IMR-90 (cell line): ENCODE data around the gene PTPRK. TPM values are rescaled to one million over a fixed set of nuclear protein-coding genes. Genes with fewer than 3 reads are reported as not detected.

Experiments used
- ATAC-seq: fragments of 200-7000 bp; cut with Tn5 transposase; 2 replicates; pipeline ENCODE4 v1.9.1; 2020; ENCODE audit warnings: low read depth, mild to moderate bottlenecking, moderate library complexity
- BruUV-seq: library from RNA; stranded (reverse); fragments of 400-500 nt; replicated peaks from 2 replicates; lab custom pipeline; 2021; lab: Mats Ljungman, UMichigan
- CTCF ChIA-PET: fragments of 300-600 bp; formaldehyde crosslinking; extraction: SDS; loops from one replicate; lab custom pipeline; 2021; ENCODE audit warnings: antibody characterized with exemption; lab: Yijun Ruan, JAX
- POLR2A ChIA-PET: fragments of 300-600 bp; sonication (Branson Sonifier 250); formaldehyde crosslinking; loops from one replicate; lab custom pipeline; 2022; ENCODE audit warnings: antibody characterized with exemption; ENCODE audit not compliant: unreplicated experiment; lab: Charles Lee
- DNase-seq: peaks from one replicate; pipeline ENCODE4 v3.0.0; 2013
- H2AFZ ChIP-seq: replicated peaks from 2 replicates; pipeline ENCODE3; 2013; ENCODE audit warnings: low read length, mild to moderate bottlenecking; ENCODE audit not compliant: poor library complexity
- H2AK5ac ChIP-seq: 2 replicates; pipeline ENCODE4 v1.6.1; 2013; ENCODE audit warnings: low read depth, low read length, inconsistent platforms
- H2AK9ac ChIP-seq: replicated peaks from 2 replicates; pipeline ENCODE3; 2013; ENCODE audit warnings: mild to moderate bottlenecking, low read depth, low read length, moderate library complexity; ENCODE audit not compliant: poor library complexity
- H2BK120ac ChIP-seq: 2 replicates; pipeline ENCODE4 v1.6.1; 2013; ENCODE audit warnings: low read depth, low read length, inconsistent platforms
- H2BK15ac ChIP-seq: 3 replicates; pipeline ENCODE4 v1.6.1; 2013; ENCODE audit warnings: low read depth, low read length, inconsistent platforms
- H2BK20ac ChIP-seq: 2 replicates; pipeline ENCODE4 v1.6.1; 2013; ENCODE audit warnings: low read depth, mild to moderate bottlenecking, inconsistent platforms, low read length, moderate library complexity
- H2BK5ac ChIP-seq: 2 replicates; pipeline ENCODE4 v1.6.1; 2013; ENCODE audit warnings: mild to moderate bottlenecking, low read depth, low read length, inconsistent platforms; ENCODE audit not compliant: poor library complexity, severe bottlenecking
- H3K14ac ChIP-seq: replicated peaks from 2 replicates; pipeline ENCODE4 v1.6.1; 2013; ENCODE audit warnings: low read depth, low read length, inconsistent platforms
- H3K18ac ChIP-seq: 2 replicates; pipeline ENCODE4 v1.6.1; 2013; ENCODE audit warnings: low read depth, low read length, control low read depth
- H3K23ac ChIP-seq: 2 replicates; pipeline ENCODE4 v1.6.1; 2013; ENCODE audit warnings: low read depth, low read length, inconsistent platforms
- H3K27ac ChIP-seq: 2 replicates; pipeline ENCODE4 v1.5.1; 2013; ENCODE audit warnings: mild to moderate bottlenecking, control low read depth, low read length; ENCODE audit not compliant: insufficient read depth
- H3K27me3 ChIP-seq: 2 replicates; pipeline ENCODE4 v1.6.1; 2013; ENCODE audit warnings: low read length; ENCODE audit not compliant: control insufficient read depth, insufficient read depth
- H3K36me3 ChIP-seq: 2 replicates; pipeline ENCODE4 v1.6.1; 2013; ENCODE audit warnings: low read length, mixed read lengths; ENCODE audit not compliant: control insufficient read depth, insufficient read depth
- H3K4ac ChIP-seq: 2 replicates; pipeline ENCODE4 v1.6.1; 2013; ENCODE audit warnings: low read depth, low read length, inconsistent platforms
- H3K4me1 ChIP-seq: 2 replicates; pipeline ENCODE4 v1.6.1; 2013; ENCODE audit warnings: low read length, mixed read lengths; ENCODE audit not compliant: control insufficient read depth, insufficient read depth
- H3K4me2 ChIP-seq: 2 replicates; pipeline ENCODE4 v1.6.1; 2013; ENCODE audit warnings: low read depth, mild to moderate bottlenecking, control low read depth, low read length, moderate library complexity
- H3K4me3 ChIP-seq: 2 replicates; pipeline ENCODE4 v1.5.1; 2013; ENCODE audit warnings: low read depth, mild to moderate bottlenecking, control low read depth, low read length, moderate library complexity; ENCODE audit not compliant: insufficient read depth
- H3K56ac ChIP-seq: 2 replicates; pipeline ENCODE4 v1.6.1; 2013; ENCODE audit warnings: low read length, inconsistent platforms; ENCODE audit not compliant: insufficient read depth; ENCODE audit errors: extremely low read depth
- H3K79me1 ChIP-seq, 2 experiments: 2 replicates each; pipeline ENCODE4 v1.6.1; 2013; ENCODE audit warnings: low read length in 2 of 2, inconsistent platforms in 1 of 2, low read depth in 1 of 2
- H3K9ac ChIP-seq: 2 replicates; pipeline ENCODE4 v1.6.1; 2013; ENCODE audit warnings: low read depth, low read length, control low read depth
- H3K9me1 ChIP-seq: 2 replicates; pipeline ENCODE4 v1.6.1; 2013; ENCODE audit warnings: low read length, inconsistent platforms; ENCODE audit not compliant: insufficient read depth
- H3K9me3 ChIP-seq: 2 replicates; pipeline ENCODE4 v1.6.1; 2013; ENCODE audit warnings: low read length; ENCODE audit not compliant: control insufficient read depth, insufficient read depth
- H4K20me1 ChIP-seq: 2 replicates; pipeline ENCODE4 v1.6.1; 2013; ENCODE audit warnings: low read length, inconsistent platforms; ENCODE audit not compliant: insufficient read depth
- H4K5ac ChIP-seq: 2 replicates; pipeline ENCODE4 v1.6.1; 2013; ENCODE audit warnings: mild to moderate bottlenecking, low read depth, low read length, control low read depth
- H4K8ac ChIP-seq, 2 experiments: 2 replicates each; pipeline ENCODE4 v1.6.1; 2013; ENCODE audit warnings: low read depth in 2 of 2, low read length in 2 of 2, control low read depth in 1 of 2, inconsistent platforms in 1 of 2
- H4K91ac ChIP-seq: 2 replicates; pipeline ENCODE4 v1.6.1; 2013; ENCODE audit warnings: low read depth, low read length, inconsistent platforms; ENCODE audit not compliant: insufficient read depth
- CEBPB ChIP-seq: IDR thresholded peaks from 2 replicates; pipeline ENCODE4 v1.6.1; 2012; ENCODE audit warnings: low read depth, low read length, improper control_type of control experiment
- CHD1 ChIP-seq: IDR thresholded peaks from 2 replicates; pipeline ENCODE4 v1.6.1; 2012; ENCODE audit warnings: low read depth, low read length, improper control_type of control experiment
- NFE2L2 ChIP-seq: fragments of 150-350 bp; IDR thresholded peaks from 2 replicates; pipeline ENCODE4 v1.6.1; 2016; ENCODE audit warnings: low read depth, mild to moderate bottlenecking, low read length
- POLR2A ChIP-seq: IDR thresholded peaks from 2 replicates; pipeline ENCODE4 v1.6.1; 2012; ENCODE audit warnings: mild to moderate bottlenecking, low read depth, low read length
- RAD21 ChIP-seq: IDR thresholded peaks from 2 replicates; pipeline ENCODE4 v1.6.1; 2012; ENCODE audit warnings: low read length, improper control_type of control experiment
- WGBS, 2 experiments: methylation state at CpG; one replicate each; pipeline versions ENCODE4 v1.1.5 to v1.1.7; 2013; ENCODE audit warnings: missing lambda C conversion rate in 2 of 2; ENCODE audit not compliant: insufficient read length in 1 of 2; ENCODE audit errors: extremely low coverage in 2 of 2; 5-methylcytosine and 5-hydroxymethylcytosine counted together
- dilution Hi-C: fragments of 300-500 bp; cut with HindIII; formaldehyde crosslinking; loops from one replicate; pipeline ENCODE4 v1.14.3; 2018; ENCODE audit warnings: low sequenced_read_pairs; ENCODE audit not compliant: unreplicated experiment
- in situ Hi-C: fragments of 300-500 bp; cut with MboI; formaldehyde crosslinking; loops from 3 replicates; pipeline ENCODE4 v1.14.3; 2019; ENCODE audit warnings: low sequenced_read_pairs, inconsistent platforms, mixed read lengths
- intact Hi-C: fragments of 100-400 bp; cut with micrococcal nuclease; formaldehyde crosslinking; loops from 2 replicates; pipeline ENCODE4 v1.10.0; 2022
- polyA plus RNA-seq, 3 experiments: library from polyadenylated mRNA; depleted of rRNA; stranded (reverse); fragments of >200 nt; gene quantifications; 2 replicates each; pipeline ENCODE4 v1.2.3, GENCODE V29; 2012; ENCODE audit warnings: low replicate concordance in 1 of 3
- total RNA-seq: library from RNA; depleted of rRNA; stranded (reverse); fragments of >200 nt; gene quantifications from 2 replicates; pipeline ENCODE4 v1.2.3, GENCODE V29; 2012

PTPRK gene
- total and polyA plus RNA-seq, 2 of the 4 experiments (the other 2 are of a cell fraction) = 18.0 to 80.8 TPM

DNA sequence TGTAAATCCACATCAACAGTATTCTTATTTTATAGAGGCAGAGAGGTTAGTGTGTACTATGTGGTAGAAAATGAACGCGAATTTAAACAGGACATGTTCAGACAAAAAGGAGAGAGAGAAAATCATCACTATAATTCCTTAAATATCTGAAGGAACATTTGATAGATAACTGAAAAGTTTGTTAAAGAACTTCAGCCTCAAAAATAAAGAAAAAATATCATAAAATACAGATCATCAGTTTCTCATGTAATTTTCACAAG is 169.2 kb downstream of the PTPRK start:
- Histone ChIP-seq H3K14ac (no peak overlapping the region), H2AK9ac (no peak overlapping the region), H3K4ac (no peak overlapping the region), H3K4me1 (peaks cover 2% of the 10 kb centered on the region), H4K8ac (no peak overlapping the region), H3K79me1 (peaks cover 12 to 23% of the 10 kb centered on the region in 2 experiments; a peak in 3 of 4 replicates), H2BK15ac (no peak overlapping the region), H2BK120ac (no peak overlapping the region), H3K9me1 (no peaks in the 10 kb centered on the region), H3K36me3 (no peaks in the 10 kb centered on the region), H4K91ac (no peak overlapping the region), H2AK5ac (no peak overlapping the region), H2BK20ac (no peak overlapping the region), H3K4me2 (no peak overlapping the region), H4K5ac (no peak overlapping the region), H3K9me3 (no peaks in the 10 kb centered on the region), H3K4me3 (no peak overlapping the region), H2AFZ (no peak overlapping the region), H4K20me1 (no peaks in the 10 kb centered on the region; the same call in 1 of the 2 replicates), H3K23ac (no peak overlapping the region), H3K27ac (no peak overlapping the region), H2BK5ac (no peak overlapping the region), H3K9ac (no peak overlapping the region), H3K27me3 (no peaks in the 10 kb centered on the region), H3K56ac (no peak overlapping the region), H3K18ac (no peak overlapping the region)
- intact Hi-C loops = no loop called here
- BruUV-seq = no TSS peak
- no CpG with 5 or more reads among the region's 2 CpGs for WGBS, 2 experiments
- in situ Hi-C loops = no loop called here
- dilution Hi-C loops = no loop called here
- TF ChIP-seq RAD21 (no peak), POLR2A (no peak), CEBPB (no peak), CHD1 (no peak), NFE2L2 (no peak)
- ATAC-seq (no peak), DNase-seq (no peak)
- ChIA-PET POLR2A (no interaction called here), CTCF (no interaction called here)
